GM21526 (cell line): ENCODE measurements around the gene JAKMIP1.

ENCODE experiments used
- ATAC-seq: cut with Tn5 transposase; IDR thresholded peaks from one replicate; pipeline ENCODE4 v1.9.1; 2021; ENCODE audit warnings: moderate library complexity; ENCODE audit not compliant: unreplicated experiment, low FRiP score

JAKMIP1 gene

GRCh38 chr4:6106156-6106555 is 94.2 kb downstream of the JAKMIP1 start:
- ATAC-seq = no peak

GRCh38 chr4:6105311-6105911 is 94.9 kb downstream of the JAKMIP1 start:
- no peak for ATAC-seq

- no peak for ATAC-seq
Observed at GRCh38 chr4:6104541-6105130, 95.7 kb downstream of the JAKMIP1 start.

GRCh38 chr4:6097581-6097980 is 102.8 kb downstream of the JAKMIP1 start:
- no peak for ATAC-seq

GRCh38 chr4:6095897-6096296 is 104.5 kb downstream of the JAKMIP1 start:
- no peak for ATAC-seq

GRCh38 chr4:6095023-6095752 is 105.2 kb downstream of the JAKMIP1 start:
- no peak for ATAC-seq

GRCh38 chr4:6093671-6094070 is 106.7 kb downstream of the JAKMIP1 start:
- ATAC-seq = no peak

- no peak for ATAC-seq
Observed at GRCh38 chr4:6092971-6093370, 107.4 kb downstream of the JAKMIP1 start.

- ATAC-seq = no peak
Observed at GRCh38 chr4:6092131-6092530, 108.2 kb downstream of the JAKMIP1 start.

- no peak for ATAC-seq
Observed at GRCh38 chr4:6090931-6091330, 109.4 kb downstream of the JAKMIP1 start.

GRCh38 chr4:6088950-6089349 is 111.4 kb downstream of the JAKMIP1 start:
- no peak for ATAC-seq

GRCh38 chr4:6087669-6088341 is 112.5 kb downstream of the JAKMIP1 start:
- no peak for ATAC-seq

GRCh38 chr4:6086846-6087245 is 113.5 kb downstream of the JAKMIP1 start:
- no peak for ATAC-seq

- no peak for ATAC-seq
Observed at GRCh38 chr4:6085691-6086628, 114.4 kb downstream of the JAKMIP1 start.

- no peak for ATAC-seq
Observed at GRCh38 chr4:6085028-6085690, 115.2 kb downstream of the JAKMIP1 start.

- ATAC-seq = no peak
Observed at GRCh38 chr4:6079965-6080364, 120.4 kb downstream of the JAKMIP1 start.

- ATAC-seq = no peak
Observed at GRCh38 chr4:6078560-6078959, 121.8 kb downstream of the JAKMIP1 start.

GRCh38 chr4:6076391-6076790 is 124.0 kb downstream of the JAKMIP1 start:
- ATAC-seq = no peak

- ATAC-seq = no peak
Observed at GRCh38 chr4:6074758-6075157, 125.6 kb downstream of the JAKMIP1 start.
